HG03520 (cell line): ENCODE results near the gene PIP5K1B.
"Not testable (repeated sequence)": the region's sequence is repeated elsewhere in the genome, so short reads cannot be mapped to it uniquely, and the experiment has no call there.

ENCODE experiments used
- ATAC-seq: cut with Tn5 transposase; IDR thresholded peaks from one replicate; pipeline ENCODE4 v1.9.1; 2021; ENCODE audit warnings: mild to moderate bottlenecking, moderate library complexity; ENCODE audit not compliant: unreplicated experiment

PIP5K1B gene

DNA sequence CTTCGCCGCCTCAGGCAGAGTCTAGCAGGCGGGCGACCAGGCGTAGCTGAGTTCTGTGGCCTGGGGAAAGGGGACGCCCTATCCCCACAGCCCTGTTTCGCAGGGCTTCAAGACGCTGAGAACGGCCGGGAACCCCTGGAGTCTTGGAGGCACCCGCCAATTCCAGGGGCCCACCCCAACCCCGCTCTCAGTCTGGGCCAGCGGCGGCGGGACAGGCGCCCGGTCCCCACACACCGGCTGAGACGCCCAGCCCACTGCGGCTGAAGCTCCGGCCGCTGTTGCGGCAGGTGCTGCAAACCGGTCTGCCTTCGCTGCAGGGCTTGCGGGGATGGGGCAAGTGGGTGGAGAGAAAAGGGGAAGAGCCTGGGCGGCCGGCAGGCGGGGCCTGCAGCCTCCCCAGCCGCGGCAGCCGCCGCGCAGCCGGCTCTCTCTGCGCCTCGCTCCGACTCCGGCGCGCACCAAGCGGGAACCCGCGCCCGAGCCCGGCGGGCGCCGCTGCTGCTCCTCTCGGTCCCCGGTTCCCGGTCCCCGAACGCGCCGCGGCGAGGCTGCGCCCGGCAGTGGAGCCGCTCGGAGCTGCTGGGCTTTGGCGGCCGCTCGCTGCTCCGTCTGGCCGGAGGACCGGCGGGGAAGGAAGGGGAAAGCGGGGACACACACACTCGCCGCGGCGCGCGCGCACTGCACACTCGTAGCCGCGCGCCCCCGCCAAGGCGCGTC is at the start of gene PIP5K1B:
TSS of gene PIP5K1B (plus strand) at position 427 of the 717 bp plus-strand sequence. CDS start 117,375 bp downstream, outside the sequence.
- peak; percentile 78 for ATAC-seq

DNA sequence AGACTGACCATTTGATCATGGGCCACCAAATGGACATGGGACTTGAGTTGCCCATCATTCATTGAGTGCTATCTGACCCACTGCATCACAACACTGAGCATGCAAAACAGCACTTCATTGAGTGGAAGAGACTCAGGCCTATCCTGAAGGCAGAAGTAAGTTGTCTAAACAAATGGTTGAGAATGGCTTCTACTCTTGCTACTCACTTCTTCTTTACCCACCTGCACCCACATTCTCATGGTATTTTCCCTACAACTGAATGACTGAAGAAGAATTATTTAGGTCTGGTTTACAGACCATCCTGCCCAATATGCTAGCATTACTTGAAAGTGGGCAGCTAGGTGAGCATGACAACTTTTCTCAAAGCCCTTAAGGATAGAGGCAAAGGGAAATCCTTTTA is 41.0 kb upstream of the PIP5K1B start:
- ATAC-seq = no peak

DNA sequence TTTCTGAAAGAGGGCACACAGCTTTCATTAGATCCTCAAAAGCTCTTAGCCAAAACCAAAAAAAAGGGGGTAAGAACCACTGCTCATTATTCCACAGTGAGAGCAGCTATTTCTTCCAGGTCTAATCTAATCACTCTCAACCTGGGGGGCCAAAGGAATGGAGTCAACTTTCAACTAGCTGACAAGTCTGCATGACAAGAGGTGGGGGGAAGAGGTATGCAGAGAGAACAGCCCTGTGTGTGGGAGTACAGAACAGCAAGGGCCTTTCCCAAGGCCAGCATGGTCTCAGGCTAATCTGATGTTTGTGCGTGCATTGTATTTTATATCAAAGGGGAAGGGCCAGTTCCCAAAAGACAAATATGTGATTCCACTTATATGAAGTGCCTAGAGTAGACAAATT is 36.9 kb upstream of the PIP5K1B start:
- ATAC-seq = no peak

- ATAC-seq = no peak
These were observed 35.8 kb upstream of the PIP5K1B start for GRCh38 chr9:68669218-68669617.

- ATAC-seq = no peak
These were observed 32.8 kb upstream of the PIP5K1B start for GRCh38 chr9:68672215-68672614.

- ATAC-seq = no peak
These were observed 32.4 kb upstream of the PIP5K1B start for GRCh38 chr9:68672625-68673024.

DNA sequence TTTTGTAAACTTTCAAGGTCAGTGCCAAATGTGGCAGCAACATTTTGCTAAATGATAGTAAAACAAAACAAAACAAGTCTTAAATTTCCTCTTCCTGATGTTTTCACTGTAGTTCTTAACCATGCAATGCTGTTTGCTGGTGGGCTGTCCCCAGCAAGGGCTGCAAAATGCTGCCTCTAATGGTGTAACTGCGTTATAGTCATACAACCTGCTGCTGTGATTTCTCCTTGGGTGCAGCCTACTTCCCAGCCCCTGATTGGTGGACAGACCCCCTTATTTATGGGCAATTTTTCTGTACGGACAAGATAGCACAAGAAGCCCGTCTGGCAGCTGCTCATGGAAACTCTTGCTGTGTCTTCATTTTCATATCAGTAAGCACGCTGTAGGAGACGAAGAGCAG is 26.6 kb upstream of the PIP5K1B start:
- peak; percentile 75 for ATAC-seq

DNA sequence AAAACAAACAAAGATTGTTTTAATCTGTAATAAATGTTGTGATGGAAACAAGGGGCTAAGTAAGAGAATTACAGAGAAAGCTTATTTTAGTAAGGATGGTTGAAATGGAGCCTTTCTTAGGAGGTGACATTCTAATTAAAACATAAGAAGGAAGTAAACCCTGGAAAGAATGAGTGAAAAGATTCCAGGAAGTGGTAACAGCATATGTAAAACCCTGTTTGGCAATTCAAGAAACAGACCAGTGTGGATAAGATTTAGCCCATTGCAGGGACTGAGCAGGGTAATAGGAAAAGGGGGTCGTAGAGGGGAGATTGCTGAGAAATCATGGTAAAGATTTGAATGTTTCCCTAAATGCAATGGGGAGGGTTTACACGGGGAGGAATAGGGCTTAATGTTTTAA is 21.6 kb upstream of the PIP5K1B start:
- ATAC-seq = no peak

GRCh38 chr9:68685213-68685612 is 19.8 kb upstream of the PIP5K1B start:
- ATAC-seq = no peak

GRCh38 chr9:68685770-68686169 is 19.3 kb upstream of the PIP5K1B start:
- ATAC-seq = peak; percentile 92

DNA sequence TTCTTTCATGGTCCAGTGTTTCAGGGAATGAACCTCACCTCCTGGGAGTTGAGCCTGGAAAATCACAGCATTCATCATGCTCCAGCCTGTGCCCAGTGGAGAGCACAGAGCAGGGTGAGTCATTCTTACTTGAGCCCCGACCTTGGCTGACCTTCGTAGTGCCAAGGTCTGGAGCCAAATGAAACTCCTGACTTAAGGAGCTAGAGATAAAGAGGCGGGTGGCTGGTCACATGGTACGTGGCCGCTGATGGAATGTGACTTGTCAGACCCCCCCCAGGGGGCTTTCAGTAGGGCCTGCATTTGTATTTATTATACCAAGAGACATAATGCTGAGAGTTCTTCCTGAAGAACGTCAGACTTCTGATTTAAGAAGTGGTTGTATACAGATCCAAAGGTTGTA is 15.0 kb upstream of the PIP5K1B start:
- no peak for ATAC-seq

GRCh38 chr9:68692519-68692918 is 12.5 kb upstream of the PIP5K1B start:
- ATAC-seq = no peak

GRCh38 chr9:68694125-68694524 is 10.9 kb upstream of the PIP5K1B start:
- ATAC-seq = no peak

DNA sequence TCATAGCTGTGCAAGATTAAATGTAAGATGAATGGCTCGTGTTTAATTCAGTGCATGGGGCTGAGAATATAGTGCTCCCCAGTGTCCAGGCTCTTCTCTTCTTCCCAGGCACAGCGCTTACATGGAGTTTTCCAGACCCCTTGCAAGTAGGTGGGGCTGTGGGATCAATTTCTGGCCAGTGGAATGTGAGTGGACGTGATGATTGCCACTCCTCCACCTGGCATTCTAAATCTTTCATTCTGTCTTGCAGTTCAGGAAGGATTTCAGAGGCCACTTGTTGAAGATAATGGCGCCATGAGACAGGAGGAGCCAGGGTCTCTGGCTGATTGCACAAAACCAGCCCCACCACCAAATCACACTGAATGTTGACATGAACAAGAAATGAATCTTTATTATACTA is 7.2 kb upstream of the PIP5K1B start:
- ATAC-seq = no peak

DNA sequence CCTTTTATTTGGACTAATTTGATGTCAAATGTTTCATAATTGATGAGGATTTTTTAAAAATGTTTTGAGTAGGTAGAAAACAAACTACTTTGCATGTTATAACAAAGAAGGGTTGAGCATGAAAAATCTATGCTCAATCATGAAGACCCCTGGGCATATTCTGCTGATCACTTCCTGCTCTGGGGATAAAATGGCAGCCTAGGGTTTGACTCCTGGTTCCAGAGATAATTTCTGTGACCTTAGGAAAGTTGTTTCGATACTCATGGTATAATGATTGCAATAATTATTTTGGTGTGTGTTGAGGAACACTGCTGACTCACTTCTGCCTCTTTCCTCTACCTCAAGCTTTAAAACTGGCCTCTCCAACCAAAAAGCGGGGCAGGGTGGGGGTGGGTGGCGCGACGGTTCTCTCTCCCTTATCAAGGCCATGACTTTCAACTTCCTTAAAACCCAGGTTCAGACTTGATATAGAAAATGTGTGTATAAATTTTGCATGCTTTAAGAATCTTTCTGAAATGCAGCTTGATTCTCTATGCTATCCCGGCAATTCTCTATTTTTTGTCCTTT is 6.0 kb upstream of the PIP5K1B start:
- no peak for ATAC-seq

GRCh38 chr9:68699625-68700024 is 5.4 kb upstream of the PIP5K1B start:
- not testable (repeated sequence) for ATAC-seq

DNA sequence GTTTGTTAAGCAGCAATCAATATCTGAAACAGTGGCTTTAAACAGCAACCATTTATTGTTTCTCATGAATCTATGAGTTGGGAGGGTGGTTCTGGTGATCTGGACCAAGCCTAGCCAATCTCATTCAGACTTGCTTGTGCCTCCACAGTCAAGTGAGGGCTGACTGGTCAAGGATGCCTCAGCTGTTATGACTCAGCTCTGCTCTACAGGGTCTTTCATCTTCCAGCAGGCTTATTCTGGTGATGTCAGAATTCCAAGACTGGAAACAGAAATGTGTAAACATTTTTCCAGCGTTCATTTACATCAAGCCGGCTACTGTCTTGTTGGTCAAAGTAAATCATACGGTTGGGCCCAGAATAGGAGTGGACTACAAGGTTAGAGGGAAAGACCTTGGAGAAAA is 2.5 kb upstream of the PIP5K1B start:
- ATAC-seq = no peak

DNA sequence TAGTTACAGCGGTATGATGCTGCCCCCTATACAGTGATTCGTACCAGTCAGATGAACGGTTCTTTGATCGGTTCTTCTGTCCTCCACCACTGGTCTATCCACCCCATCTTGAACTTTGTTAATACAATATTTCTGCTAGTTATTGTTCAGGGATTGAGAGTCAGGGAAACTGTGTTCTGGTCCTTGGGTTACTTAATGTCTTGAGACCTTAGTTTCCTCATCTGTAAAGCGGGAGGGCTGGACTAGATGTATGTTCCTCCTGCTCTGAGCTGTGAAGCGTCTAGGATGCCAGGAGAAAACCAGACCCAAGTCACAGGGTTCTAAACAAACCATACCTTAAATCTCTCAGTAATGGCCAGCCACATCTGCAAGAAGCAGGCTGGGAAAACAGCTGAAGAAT is 1.4 kb upstream of the PIP5K1B start:
- no peak for ATAC-seq

- ATAC-seq = no peak
These were observed 584 bp upstream of the PIP5K1B start for GRCh38 chr9:68704498-68704813.

DNA sequence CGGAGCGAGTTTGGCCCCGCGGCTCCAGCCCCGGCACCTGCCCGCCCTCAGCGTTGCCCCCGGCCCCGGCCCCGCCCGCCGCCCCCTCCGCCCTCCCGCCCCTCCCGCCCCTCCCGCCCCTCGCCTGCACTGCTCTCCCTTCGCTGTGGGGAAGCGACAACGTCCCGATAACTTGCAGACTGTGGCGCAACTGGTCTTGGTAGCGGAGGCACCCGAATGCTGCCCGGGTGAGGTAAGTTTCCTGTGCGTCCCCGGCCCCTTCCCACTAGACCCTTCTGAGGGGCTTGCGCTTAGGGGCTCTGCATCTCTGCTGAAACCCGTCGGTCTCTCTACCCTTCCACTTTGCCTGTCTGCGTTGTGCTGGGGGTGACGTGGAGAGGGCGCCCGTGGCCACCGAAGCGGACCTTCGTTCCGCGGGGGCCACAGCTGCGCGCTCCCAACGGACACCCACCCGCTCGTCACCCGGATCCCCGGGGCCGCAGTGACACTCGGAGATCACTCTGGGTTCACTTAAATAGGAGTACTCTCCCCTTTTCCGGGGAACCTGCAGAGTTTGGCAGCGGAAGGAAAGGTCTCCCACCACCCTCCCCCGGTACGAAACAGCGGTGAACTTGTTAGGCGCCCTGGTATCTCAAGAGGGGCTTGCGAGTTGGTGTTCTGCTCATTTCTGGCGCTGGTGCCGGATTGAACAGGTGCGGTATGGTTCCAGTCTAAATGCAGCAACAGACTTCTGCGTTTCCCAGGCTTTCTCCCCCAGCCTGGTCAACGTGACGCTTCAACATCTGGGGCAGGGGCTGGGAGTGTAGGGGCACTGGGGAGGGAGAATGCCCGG is 707 bp downstream of the PIP5K1B start:
- peak; percentile 4 for ATAC-seq

GRCh38 chr9:68706363-68707201 is 1.5 kb downstream of the PIP5K1B start:
- ATAC-seq = peak; percentile 19
